ENCODE data around the gene CIZ1.

DNA sequence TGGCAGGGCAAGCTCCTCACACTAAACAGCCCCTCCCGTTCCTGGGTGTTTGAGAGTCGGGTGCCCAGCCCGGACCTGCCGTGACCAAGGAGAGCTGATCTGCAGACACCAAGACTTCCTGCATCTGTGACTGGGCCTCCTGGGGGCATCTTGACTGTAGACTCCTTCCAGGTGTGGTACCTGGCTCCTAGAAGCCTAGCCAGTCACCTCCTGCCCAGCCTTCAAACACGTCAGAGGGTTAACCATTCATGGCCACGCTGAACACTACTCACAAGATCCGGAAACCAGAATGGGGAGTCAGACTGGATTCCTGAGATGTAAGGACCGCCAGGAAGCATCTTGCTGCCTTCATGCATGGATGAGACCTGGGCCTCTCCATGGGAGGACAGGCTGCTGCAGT, 45.8 kb downstream of the CIZ1 start:
- TF ChIP-seq JUN (CRISPR knock-in tag; IDR thresholded peaks at IDR 0.05) = no peak
- TF ChIP-seq NR1H2 (CRISPR knock-in tag; IDR thresholded peaks at IDR 0.05; ENCODE audit: borderline replicate concordance, low read depth) = no peak
- no peak for TF ChIP-seq ZBTB8A (CRISPR knock-in tag; IDR thresholded peaks at IDR 0.05; ENCODE audit: borderline replicate concordance, low read depth)
- no peak for TF ChIP-seq KLF13 (CRISPR knock-in tag; IDR thresholded peaks at IDR 0.05)
- TF ChIP-seq, protein P1, sequence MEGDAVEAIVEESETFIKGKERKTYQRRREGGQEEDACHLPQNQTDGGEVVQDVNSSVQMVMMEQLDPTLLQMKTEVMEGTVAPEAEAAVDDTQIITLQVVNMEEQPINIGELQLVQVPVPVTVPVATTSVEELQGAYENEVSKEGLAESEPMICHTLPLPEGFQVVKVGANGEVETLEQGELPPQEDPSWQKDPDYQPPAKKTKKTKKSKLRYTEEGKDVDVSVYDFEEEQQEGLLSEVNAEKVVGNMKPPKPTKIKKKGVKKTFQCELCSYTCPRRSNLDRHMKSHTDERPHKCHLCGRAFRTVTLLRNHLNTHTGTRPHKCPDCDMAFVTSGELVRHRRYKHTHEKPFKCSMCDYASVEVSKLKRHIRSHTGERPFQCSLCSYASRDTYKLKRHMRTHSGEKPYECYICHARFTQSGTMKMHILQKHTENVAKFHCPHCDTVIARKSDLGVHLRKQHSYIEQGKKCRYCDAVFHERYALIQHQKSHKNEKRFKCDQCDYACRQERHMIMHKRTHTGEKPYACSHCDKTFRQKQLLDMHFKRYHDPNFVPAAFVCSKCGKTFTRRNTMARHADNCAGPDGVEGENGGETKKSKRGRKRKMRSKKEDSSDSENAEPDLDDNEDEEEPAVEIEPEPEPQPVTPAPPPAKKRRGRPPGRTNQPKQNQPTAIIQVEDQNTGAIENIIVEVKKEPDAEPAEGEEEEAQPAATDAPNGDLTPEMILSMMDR (CRISPR knock-in tag; IDR thresholded peaks at IDR 0.05) = no peak
- TF ChIP-seq ZNF766 (CRISPR knock-in tag; IDR thresholded peaks at IDR 0.05; ENCODE audit: borderline replicate concordance) = no peak
- no peak for TF ChIP-seq ZNF720 (CRISPR knock-in tag; IDR thresholded peaks at IDR 0.05)

Data from HepG2 (cell line).